GM15510 (cell line): ENCODE measurements around the gene ADCY1.
A peak's percentile ranks its signal among the peaks of the same experiment; 100 is the strongest.

Experiments
- POLR2A ChIP-seq: IDR thresholded peaks from 3 replicates; pipeline ENCODE4 v1.6.1; 2011; ENCODE audit warnings: borderline replicate concordance; ENCODE audit not compliant: insufficient read length; ENCODE audit errors: extremely low read depth

The ADCY1 gene

GRCh38 chr7:45715471-45716352 is 141.5 kb downstream of the ADCY1 start:
- no peak for TF ChIP-seq POLR2A

GRCh38 chr7:45716380-45717203 is 142.4 kb downstream of the ADCY1 start:
- TF ChIP-seq POLR2A, result no peak

GRCh38 chr7:45717537-45718235 is 143.5 kb downstream of the ADCY1 start:
- TF ChIP-seq POLR2A, result no peak

- no peak for TF ChIP-seq POLR2A
Measured at GRCh38 chr7:45718464-45719330, 144.5 kb downstream of the ADCY1 start.

GRCh38 chr7:45720989-45721388 is 146.8 kb downstream of the ADCY1 start:
- no peak for TF ChIP-seq POLR2A

GRCh38 chr7:45721686-45722598 is 147.8 kb downstream of the ADCY1 start:
- TF ChIP-seq POLR2A, result no peak

- TF ChIP-seq POLR2A, result no peak
Measured at GRCh38 chr7:45726883-45727282, 152.7 kb downstream of the ADCY1 start.

GRCh38 chr7:45768516-45769394 is 194.6 kb downstream of the ADCY1 start:
- peak; percentile 59 for TF ChIP-seq POLR2A
